Mononuclear cell (primary cell): ENCODE measurements around the gene CLIP3. TPM values are rescaled to one million over a fixed set of nuclear protein-coding genes. Genes with fewer than 3 reads are reported as not detected.
"Not testable (repeated sequence)": the region's sequence is repeated elsewhere in the genome, so short reads cannot be mapped to it uniquely, and the experiment has no call there.

ENCODE experiments used
- H3K27me3 ChIP-seq: 2 replicates; pipeline ENCODE4 v1.6.0; 2011; ENCODE audit warnings: low read length, control low read depth; ENCODE audit not compliant: insufficient read depth
- H3K4me1 ChIP-seq: 2 replicates; pipeline ENCODE4 v1.5.1; 2011; ENCODE audit warnings: mild to moderate bottlenecking, low read length, control low read depth; ENCODE audit not compliant: insufficient read depth
- H3K4me3 ChIP-seq: 2 replicates; pipeline ENCODE4 v1.5.1; 2011; ENCODE audit warnings: mild to moderate bottlenecking, low read length, moderate library complexity
- H3K9me3 ChIP-seq: 2 replicates; pipeline ENCODE4 v1.5.1; 2011; ENCODE audit warnings: low read depth, mild to moderate bottlenecking, control low read depth, low read length
- total RNA-seq: library from RNA; depleted of rRNA; stranded (reverse); fragments of >200 nt; gene quantifications from one replicate; pipeline ENCODE4 v1.2.3, GENCODE V29; 2012

Gene CLIP3
- 0.10 TPM for total RNA-seq

DNA sequence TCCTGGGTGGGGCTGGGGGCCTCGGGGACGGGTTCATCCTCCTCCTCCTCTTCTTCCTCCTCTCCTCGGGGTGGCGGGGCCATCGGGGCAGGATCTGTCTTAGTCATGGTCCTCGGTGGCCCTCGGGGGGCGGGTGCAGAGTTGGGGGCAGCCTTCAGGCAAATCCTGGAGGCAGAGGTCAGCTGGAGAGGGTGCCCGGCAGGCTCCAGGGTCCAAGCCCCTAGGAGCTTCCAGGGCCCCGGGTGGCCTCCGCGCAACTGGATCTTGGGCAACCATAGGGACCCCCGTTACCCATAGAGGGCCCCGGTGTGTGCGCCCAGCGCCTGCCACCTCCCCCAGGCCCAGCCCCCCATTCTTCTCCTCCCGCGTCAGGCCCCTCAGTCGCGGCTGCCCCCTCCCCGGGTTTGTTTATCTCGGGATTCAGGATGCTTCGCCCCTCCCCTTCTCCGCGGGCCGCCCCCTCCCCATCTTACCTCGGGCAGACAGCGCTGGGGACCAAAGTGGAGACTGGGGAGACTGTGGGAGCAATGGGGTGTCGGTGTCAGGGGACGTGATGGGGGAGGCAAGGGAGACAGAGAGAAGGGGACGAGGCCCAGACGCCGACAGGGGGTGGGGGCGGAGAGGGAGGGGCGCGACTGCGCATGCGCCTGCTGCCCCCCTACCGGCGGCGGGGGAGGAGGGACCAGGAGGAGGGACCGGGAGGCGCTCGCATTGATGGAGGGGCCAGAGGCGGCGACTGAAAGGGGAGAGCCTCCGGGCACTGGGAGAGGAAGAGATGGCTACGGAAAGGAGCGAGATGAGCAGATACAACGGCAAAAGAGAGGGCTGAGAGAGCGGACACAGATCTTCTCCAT, at the start of gene CLIP3:
Gene CLIP3 (minus strand): TSS at position 623 of the 854 bp plus-strand sequence. CDS start 516 bp downstream, at position 107.
- Histone ChIP-seq H3K27me3 (no peaks in the 10 kb centered on the region), H3K4me3 (no peak within 1 kb of the TSS), H3K4me1 (peaks cover 18% of the 10 kb centered on the region), H3K9me3 (no peaks in the 10 kb centered on the region)

DNA sequence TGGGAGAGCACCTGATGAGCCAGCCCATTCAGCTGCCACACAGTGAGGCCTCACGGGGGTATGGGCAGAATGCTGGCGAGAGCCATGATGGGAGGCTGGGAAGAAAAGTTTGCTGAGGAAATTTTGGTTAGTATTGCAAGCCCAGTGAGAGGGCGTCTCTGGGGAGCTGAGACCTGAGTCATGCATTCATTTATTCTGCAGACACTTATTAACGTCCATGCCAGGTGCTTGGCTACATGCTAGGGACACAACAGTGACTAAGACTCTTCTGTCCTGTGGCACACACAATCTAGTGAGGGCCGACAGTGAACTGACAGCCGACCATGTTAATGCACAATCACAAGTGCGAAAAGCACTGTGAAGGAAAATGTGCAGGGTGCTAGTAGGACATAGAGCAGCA, 49.2 kb upstream of the CLIP3 start:
- H3K4me3 ChIP-seq: no peak overlapping the region
- H3K27me3 ChIP-seq: no peaks in the 10 kb centered on the region
- no peaks in the 10 kb centered on the region for H3K4me1 ChIP-seq
- no peaks in the 10 kb centered on the region for H3K9me3 ChIP-seq

DNA sequence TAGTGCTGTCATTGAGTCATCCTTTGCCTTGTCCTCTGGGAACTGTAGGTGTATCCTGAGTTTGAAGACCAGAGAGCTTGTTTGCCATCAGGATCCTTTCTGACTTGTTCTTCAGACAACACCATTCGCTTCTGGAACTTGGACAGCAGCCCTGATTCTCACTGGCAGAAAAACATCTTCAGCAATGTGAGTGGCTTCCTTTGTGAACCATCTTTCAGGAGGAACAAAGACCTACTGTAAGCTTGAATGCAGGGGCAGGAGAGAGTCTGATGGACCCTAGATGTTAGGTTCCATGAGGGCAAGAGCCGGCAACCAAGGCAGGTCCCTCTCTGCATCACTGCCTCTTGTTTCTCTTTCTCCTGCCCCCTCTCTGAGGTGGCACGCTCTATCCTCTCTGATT, 48.7 kb upstream of the CLIP3 start:
- H3K27me3 ChIP-seq: no peaks in the 10 kb centered on the region

GRCh38 chr19:36079389-36079945, 46.8 kb upstream of the CLIP3 start:
- H3K27me3 ChIP-seq: no peaks in the 10 kb centered on the region
- no peaks in the 10 kb centered on the region for H3K4me1 ChIP-seq
- H3K4me3 ChIP-seq: no peak overlapping the region
- no peaks in the 10 kb centered on the region for H3K9me3 ChIP-seq

More for the DNA sequence above, 48.7 kb upstream of the CLIP3 start:
- no peak overlapping the region for H3K4me3 ChIP-seq
- no peaks in the 10 kb centered on the region for H3K9me3 ChIP-seq
- no peaks in the 10 kb centered on the region for H3K4me1 ChIP-seq

GRCh38 chr19:36073121-36073876, 40.6 kb upstream of the CLIP3 start:
- H3K9me3 ChIP-seq: no peaks in the 10 kb centered on the region
- H3K4me3 ChIP-seq: no peak overlapping the region
- no peaks in the 10 kb centered on the region for H3K27me3 ChIP-seq
- no peaks in the 10 kb centered on the region for H3K4me1 ChIP-seq

DNA sequence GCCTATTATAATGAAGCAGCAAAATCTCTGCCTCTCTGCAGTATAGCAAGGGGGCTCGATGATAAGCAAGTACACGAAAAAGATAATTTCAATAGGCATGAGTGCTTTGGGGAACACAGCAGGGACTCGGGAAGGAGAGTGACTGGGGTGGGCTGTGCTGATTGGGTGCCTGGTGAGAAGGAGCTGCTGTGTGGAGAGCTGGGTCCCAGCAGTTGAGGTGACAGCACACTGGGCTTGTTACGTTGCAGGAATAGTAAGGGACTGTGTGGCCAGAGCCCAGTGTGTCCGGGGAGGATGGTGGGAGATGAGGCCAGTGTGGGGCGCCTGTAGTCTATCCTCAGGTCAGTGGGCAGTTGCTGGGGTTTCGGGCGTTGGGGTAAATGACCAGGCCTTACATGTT, 39.4 kb upstream of the CLIP3 start:
- H3K27me3 ChIP-seq: no peaks in the 10 kb centered on the region
- H3K4me1 ChIP-seq: no peaks in the 10 kb centered on the region
- no peak overlapping the region for H3K4me3 ChIP-seq
- no peaks in the 10 kb centered on the region for H3K9me3 ChIP-seq

- not testable (repeated sequence) for H3K4me3 ChIP-seq, H3K9me3 ChIP-seq, H3K27me3 ChIP-seq, H3K4me1 ChIP-seq
Measured at GRCh38 chr19:36068810-36069499, 36.3 kb upstream of the CLIP3 start.

GRCh38 chr19:36067681-36068080, 35.0 kb upstream of the CLIP3 start:
- H3K9me3 ChIP-seq: no peaks in the 10 kb centered on the region
- H3K4me1 ChIP-seq: no peaks in the 10 kb centered on the region
- H3K27me3 ChIP-seq: no peaks in the 10 kb centered on the region
- H3K4me3 ChIP-seq: no peak overlapping the region

GRCh38 chr19:36064826-36065225, 32.2 kb upstream of the CLIP3 start:
- Histone ChIP-seq H3K9me3 (no peaks in the 10 kb centered on the region), H3K4me3 (no peak overlapping the region), H3K27me3 (no peaks in the 10 kb centered on the region), H3K4me1 (no peaks in the 10 kb centered on the region)

- Histone ChIP-seq H3K27me3 (no peaks in the 10 kb centered on the region), H3K4me3 (no peak overlapping the region), H3K4me1 (peaks cover under 1% of the 10 kb centered on the region), H3K9me3 (no peaks in the 10 kb centered on the region)
Measured at GRCh38 chr19:36061367-36061766, 28.7 kb upstream of the CLIP3 start.

DNA sequence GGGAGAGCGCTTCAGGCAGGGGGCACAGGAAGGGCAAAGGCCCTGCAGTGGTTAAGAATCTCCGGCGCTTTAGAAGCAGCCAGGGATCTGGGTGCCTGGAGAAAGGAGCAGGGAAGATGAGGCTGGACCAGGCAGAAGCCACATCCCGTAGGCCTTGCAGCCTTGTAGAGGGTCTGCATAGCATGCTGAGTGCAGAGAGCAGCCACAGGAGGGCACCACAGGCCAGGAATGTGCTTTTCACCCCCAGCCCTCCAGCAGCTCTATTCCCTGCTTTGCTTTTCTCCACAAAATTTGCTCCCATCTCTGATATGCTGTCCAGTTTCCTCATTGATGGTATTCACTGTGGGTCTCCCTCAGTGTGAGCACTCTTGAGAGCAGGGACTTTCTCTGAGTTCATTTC, 27.8 kb upstream of the CLIP3 start:
- H3K9me3 ChIP-seq: no peaks in the 10 kb centered on the region
- no peak overlapping the region for H3K4me3 ChIP-seq
- H3K4me1 ChIP-seq: peaks cover 10% of the 10 kb centered on the region
- no peaks in the 10 kb centered on the region for H3K27me3 ChIP-seq

GRCh38 chr19:36059180-36059910, 26.7 kb upstream of the CLIP3 start:
- Histone ChIP-seq H3K4me3 (no peak overlapping the region), H3K4me1 (peaks cover 16% of the 10 kb centered on the region), H3K9me3 (no peaks in the 10 kb centered on the region), H3K27me3 (no peaks in the 10 kb centered on the region)

DNA sequence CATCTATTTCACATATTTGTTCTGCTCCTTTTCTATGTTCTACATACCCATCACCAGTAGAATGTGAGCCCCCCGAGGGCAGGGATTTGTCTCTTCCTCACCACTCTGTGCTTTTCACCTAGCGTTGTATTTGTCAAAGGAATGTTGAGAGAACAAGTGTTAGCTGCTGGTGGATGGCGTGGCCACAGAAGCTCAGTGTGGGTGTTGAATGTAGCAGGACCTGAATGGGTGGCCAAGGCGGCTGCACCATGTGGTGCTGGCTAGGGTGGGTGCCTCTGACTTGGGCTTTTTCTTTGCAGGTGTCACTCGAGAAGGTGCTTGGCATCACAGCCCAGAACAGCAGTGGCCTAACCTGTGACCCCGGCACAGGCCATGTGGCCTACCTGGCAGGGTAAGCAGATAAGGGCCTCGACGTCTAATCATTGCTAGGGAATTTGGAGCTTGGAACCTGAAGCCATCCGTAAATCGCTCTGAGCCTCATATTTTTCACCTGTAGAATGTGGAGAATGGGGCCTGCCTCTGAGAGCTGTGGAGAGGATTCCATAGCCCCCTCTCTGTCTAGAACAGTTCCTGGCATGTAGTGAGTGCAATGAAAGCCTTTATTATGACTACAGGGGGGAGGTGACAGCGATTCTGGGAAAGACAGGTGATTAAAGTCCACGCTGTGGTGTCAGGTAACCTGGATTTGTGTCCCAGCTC, 26.0 kb upstream of the CLIP3 start:
- Histone ChIP-seq H3K27me3 (no peaks in the 10 kb centered on the region), H3K4me3 (no peak overlapping the region), H3K9me3 (no peaks in the 10 kb centered on the region), H3K4me1 (peaks cover 17% of the 10 kb centered on the region)
